A549 (cell line): ENCODE results near the gene PCDHGC4.

Experiments used
- CBX2 ChIP-seq: fragments of 200-600 bp; sonication (generic); IDR thresholded peaks from 2 replicates; pipeline ENCODE4 v1.6.1; 2016; ENCODE audit warnings: low read depth, mild to moderate bottlenecking, borderline replicate concordance
- CHD2 ChIP-seq: fragments of 150-350 bp; IDR thresholded peaks from 2 replicates; pipeline ENCODE4 v1.6.1; 2014; ENCODE audit warnings: low read length; ENCODE audit not compliant: partially characterized antibody
- EHMT2 ChIP-seq: fragments of 200-600 bp; sonication (generic); IDR thresholded peaks from 2 replicates; pipeline ENCODE4 v1.6.1; 2016; ENCODE audit warnings: antibody characterized with exemption, low read depth, mild to moderate bottlenecking, moderate library complexity
- EP300 ChIP-seq, 2 experiments: fragments of >200 bp; sonication (Bioruptor Twin); formaldehyde crosslinking; IDR thresholded peaks; 2 replicates in 1 of 2; 3 replicates in 1 of 2; pipeline ENCODE4 v1.6.1; 2016 to 2017
- GATA3 ChIP-seq: IDR thresholded peaks from 2 replicates; pipeline ENCODE4 v1.6.1; 2012; ENCODE audit warnings: borderline replicate concordance
- JUN ChIP-seq, 2 experiments: fragments of >200 bp; sonication (Bioruptor Twin); formaldehyde crosslinking; IDR thresholded peaks; 2 replicates in 1 of 2; 3 replicates in 1 of 2; pipeline ENCODE4 v1.6.1; 2016 to 2017
- MYC ChIP-seq: IDR thresholded peaks from 2 replicates; pipeline ENCODE4 v1.6.1; 2012; ENCODE audit warnings: mild to moderate bottlenecking, inconsistent platforms, low read length, improper control_type of control experiment, borderline replicate concordance
- POLR2A ChIP-seq: IDR thresholded peaks from 2 replicates; pipeline ENCODE4 v1.6.1; 2012; ENCODE audit warnings: mild to moderate bottlenecking, low read length
- SREBF2 ChIP-seq: fragments of 450-650 bp; IDR thresholded peaks from 2 replicates; pipeline ENCODE4 v1.6.1; 2014; ENCODE audit warnings: mild to moderate bottlenecking, moderate library complexity
- TF ChIP-seq, protein P1 (sequence below): fragments of >200 bp; sonication (Bioruptor Twin); formaldehyde crosslinking; IDR thresholded peaks from 3 replicates; pipeline ENCODE4 v1.5.1; 2016
- TF ChIP-seq, protein P2 (sequence below): fragments of 250-450 bp; sonication (Bioruptor Pico); IDR thresholded peaks from 2 replicates; pipeline ENCODE4 v1.5.0; 2021; ENCODE audit warnings: mild to moderate bottlenecking, moderate library complexity, borderline replicate concordance
- TF ChIP-seq, protein P3 (sequence below): IDR thresholded peaks from 2 replicates; pipeline ENCODE4 v1.6.1; 2012; ENCODE audit warnings: low read depth, borderline replicate concordance
- TF ChIP-seq, protein P4 (sequence below): fragments of >200 bp; sonication (Bioruptor Twin); formaldehyde crosslinking; IDR thresholded peaks from 3 replicates; pipeline ENCODE4 v1.6.1; 2016

DNA sequence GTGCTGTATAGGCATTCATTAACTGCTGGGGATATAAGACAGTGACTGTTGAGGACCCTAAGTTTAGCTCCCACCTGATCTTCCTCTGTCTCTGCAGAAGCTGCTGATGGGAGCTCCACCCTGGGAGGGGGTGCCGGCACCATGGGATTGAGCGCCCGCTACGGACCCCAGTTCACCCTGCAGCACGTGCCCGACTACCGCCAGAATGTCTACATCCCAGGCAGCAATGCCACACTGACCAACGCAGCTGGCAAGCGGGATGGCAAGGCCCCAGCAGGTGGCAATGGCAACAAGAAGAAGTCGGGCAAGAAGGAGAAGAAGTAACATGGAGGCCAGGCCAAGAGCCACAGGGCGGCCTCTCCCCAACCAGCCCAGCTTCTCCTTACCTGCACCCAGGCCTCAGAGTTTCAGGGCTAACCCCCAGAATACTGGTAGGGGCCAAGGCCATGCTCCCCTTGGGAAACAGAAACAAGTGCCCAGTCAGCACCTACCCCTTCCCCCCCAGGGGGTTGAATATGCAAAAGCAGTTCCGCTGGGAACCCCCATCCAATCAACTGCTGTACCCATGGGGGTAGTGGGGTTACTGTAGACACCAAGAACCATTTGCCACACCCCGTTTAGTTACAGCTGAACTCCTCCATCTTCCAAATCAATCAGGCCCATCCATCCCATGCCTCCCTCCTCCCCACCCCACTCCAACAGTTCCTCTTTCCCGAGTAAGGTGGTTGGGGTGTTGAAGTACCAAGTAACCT, 26.2 kb downstream of the PCDHGC4 start:
- TF ChIP-seq JUN (IDR thresholded peaks at IDR 0.05) (no peak), CBX2 (no peak), EP300 (IDR thresholded peaks at IDR 0.05) (no peak), POLR2A (no peak), GATA3 (no peak), CHD2 (no peak), SREBF2 (no peak), MYC (no peak), EHMT2 (no peak)
- TF ChIP-seq, protein P1, sequence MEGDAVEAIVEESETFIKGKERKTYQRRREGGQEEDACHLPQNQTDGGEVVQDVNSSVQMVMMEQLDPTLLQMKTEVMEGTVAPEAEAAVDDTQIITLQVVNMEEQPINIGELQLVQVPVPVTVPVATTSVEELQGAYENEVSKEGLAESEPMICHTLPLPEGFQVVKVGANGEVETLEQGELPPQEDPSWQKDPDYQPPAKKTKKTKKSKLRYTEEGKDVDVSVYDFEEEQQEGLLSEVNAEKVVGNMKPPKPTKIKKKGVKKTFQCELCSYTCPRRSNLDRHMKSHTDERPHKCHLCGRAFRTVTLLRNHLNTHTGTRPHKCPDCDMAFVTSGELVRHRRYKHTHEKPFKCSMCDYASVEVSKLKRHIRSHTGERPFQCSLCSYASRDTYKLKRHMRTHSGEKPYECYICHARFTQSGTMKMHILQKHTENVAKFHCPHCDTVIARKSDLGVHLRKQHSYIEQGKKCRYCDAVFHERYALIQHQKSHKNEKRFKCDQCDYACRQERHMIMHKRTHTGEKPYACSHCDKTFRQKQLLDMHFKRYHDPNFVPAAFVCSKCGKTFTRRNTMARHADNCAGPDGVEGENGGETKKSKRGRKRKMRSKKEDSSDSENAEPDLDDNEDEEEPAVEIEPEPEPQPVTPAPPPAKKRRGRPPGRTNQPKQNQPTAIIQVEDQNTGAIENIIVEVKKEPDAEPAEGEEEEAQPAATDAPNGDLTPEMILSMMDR: no peak
- TF ChIP-seq, protein P2, sequence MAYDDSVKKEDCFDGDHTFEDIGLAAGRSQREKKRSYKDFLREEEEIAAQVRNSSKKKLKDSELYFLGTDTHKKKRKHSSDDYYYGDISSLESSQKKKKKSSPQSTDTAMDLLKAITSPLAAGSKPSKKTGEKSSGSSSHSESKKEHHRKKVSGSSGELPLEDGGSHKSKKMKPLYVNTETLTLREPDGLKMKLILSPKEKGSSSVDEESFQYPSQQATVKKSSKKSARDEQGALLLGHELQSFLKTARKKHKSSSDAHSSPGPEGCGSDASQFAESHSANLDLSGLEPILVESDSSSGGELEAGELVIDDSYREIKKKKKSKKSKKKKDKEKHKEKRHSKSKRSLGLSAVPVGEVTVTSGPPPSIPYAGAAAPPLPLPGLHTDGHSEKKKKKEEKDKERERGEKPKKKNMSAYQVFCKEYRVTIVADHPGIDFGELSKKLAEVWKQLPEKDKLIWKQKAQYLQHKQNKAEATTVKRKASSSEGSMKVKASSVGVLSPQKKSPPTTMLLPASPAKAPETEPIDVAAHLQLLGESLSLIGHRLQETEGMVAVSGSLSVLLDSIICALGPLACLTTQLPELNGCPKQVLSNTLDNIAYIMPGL (CRISPR knock-in tag): no peak
- TF ChIP-seq, protein P3, sequence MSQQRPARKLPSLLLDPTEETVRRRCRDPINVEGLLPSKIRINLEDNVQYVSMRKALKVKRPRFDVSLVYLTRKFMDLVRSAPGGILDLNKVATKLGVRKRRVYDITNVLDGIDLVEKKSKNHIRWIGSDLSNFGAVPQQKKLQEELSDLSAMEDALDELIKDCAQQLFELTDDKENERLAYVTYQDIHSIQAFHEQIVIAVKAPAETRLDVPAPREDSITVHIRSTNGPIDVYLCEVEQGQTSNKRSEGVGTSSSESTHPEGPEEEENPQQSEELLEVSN: no peak
- TF ChIP-seq, protein P4, sequence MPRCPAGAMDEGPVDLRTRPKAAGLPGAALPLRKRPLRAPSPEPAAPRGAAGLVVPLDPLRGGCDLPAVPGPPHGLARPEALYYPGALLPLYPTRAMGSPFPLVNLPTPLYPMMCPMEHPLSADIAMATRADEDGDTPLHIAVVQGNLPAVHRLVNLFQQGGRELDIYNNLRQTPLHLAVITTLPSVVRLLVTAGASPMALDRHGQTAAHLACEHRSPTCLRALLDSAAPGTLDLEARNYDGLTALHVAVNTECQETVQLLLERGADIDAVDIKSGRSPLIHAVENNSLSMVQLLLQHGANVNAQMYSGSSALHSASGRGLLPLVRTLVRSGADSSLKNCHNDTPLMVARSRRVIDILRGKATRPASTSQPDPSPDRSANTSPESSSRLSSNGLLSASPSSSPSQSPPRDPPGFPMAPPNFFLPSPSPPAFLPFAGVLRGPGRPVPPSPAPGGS: no peak
